Measurements from ENCODE around the gene RANGAP1. TPM values are rescaled to one million over a fixed set of nuclear protein-coding genes. Genes with fewer than 3 reads are reported as not detected.

Gene RANGAP1
- total and polyA plus RNA-seq, 2 of the 13 experiments (the other 11 are each of a cell fraction or from before 2014, with no cell fraction given): 51.8 to 83.9 TPM

DNA sequence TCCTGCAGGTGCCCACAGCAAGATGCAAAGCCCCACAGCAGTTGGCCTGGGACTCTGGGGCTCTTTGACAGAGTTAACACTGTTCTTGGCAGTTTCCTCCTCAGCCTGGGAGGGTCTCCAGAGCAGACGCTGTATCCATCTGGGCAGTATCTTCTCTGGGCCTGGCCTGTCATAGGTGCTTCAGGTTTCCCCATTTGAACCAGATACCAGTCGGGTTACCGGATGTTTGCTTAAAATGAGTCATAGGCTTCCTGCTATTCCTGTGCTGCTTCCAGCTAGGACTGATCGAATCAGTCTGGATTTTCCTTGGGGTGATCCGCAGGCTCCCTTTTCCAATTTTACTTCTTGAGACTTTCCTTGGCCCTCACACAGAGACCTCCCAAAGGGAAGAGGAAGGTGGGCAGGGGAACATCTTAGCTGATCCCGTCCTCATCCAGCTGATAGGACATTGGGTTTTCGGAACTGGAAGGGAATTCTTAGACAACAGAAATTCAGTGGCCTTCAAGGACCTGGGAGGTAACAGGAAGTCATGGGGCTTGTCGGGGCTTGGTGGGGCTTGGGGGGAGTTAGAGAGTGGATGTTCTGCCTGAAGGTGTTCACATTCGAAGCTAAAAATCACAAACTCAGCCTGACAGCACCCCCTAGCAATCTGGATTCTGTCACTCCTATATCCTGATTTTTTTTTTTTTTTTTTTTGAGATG, 2.4 kb upstream of the RANGAP1 start (continued):
- TF ChIP-seq, protein P1, sequence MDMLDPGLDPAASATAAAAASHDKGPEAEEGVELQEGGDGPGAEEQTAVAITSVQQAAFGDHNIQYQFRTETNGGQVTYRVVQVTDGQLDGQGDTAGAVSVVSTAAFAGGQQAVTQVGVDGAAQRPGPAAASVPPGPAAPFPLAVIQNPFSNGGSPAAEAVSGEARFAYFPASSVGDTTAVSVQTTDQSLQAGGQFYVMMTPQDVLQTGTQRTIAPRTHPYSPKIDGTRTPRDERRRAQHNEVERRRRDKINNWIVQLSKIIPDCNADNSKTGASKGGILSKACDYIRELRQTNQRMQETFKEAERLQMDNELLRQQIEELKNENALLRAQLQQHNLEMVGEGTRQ (IDR thresholded peaks at IDR 0.05; ENCODE audit: low read depth, low read length): no peak
- TF ChIP-seq, protein P1 (CRISPR knock-in tag; IDR thresholded peaks at IDR 0.05; ENCODE audit: borderline replicate concordance): no peak
- peak; percentile 83 for TF ChIP-seq ZFX (CRISPR knock-in tag; IDR thresholded peaks at IDR 0.05; ENCODE audit: low read depth)
- no peak for TF ChIP-seq TRIM24 (CRISPR knock-in tag; IDR thresholded peaks at IDR 0.05)
- TF ChIP-seq ZBTB8A (CRISPR knock-in tag; IDR thresholded peaks at IDR 0.05; ENCODE audit: borderline replicate concordance, low read depth): no peak
- TF ChIP-seq IRX3 (CRISPR knock-in tag; IDR thresholded peaks at IDR 0.05; ENCODE audit: borderline replicate concordance, low read depth): no peak
- TF ChIP-seq, protein P2, sequence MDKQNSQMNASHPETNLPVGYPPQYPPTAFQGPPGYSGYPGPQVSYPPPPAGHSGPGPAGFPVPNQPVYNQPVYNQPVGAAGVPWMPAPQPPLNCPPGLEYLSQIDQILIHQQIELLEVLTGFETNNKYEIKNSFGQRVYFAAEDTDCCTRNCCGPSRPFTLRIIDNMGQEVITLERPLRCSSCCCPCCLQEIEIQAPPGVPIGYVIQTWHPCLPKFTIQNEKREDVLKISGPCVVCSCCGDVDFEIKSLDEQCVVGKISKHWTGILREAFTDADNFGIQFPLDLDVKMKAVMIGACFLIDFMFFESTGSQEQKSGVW (CRISPR knock-in tag; IDR thresholded peaks at IDR 0.05; ENCODE audit: borderline replicate concordance): no peak
- TF ChIP-seq, protein P3, sequence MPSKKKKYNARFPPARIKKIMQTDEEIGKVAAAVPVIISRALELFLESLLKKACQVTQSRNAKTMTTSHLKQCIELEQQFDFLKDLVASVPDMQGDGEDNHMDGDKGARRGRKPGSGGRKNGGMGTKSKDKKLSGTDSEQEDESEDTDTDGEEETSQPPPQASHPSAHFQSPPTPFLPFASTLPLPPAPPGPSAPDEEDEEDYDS (CRISPR knock-in tag; IDR thresholded peaks at IDR 0.05): peak; percentile 85
- TF ChIP-seq ZBTB38 (CRISPR knock-in tag; IDR thresholded peaks at IDR 0.05): no peak
- TF ChIP-seq ZNF777 (CRISPR knock-in tag; IDR thresholded peaks at IDR 0.05): no peak
- TF ChIP-seq MXI1 (IDR thresholded peaks at IDR 0.05; ENCODE audit: borderline replicate concordance, low read depth, low read length): 0 out of 3 replicates have a peak, but pooled peaks have one; percentile 47
- peak; percentile 37; the same call in 1 of the 2 replicates for TF ChIP-seq PHF8 (CRISPR knock-in tag; IDR thresholded peaks at IDR 0.05)
- TF ChIP-seq, protein P4, sequence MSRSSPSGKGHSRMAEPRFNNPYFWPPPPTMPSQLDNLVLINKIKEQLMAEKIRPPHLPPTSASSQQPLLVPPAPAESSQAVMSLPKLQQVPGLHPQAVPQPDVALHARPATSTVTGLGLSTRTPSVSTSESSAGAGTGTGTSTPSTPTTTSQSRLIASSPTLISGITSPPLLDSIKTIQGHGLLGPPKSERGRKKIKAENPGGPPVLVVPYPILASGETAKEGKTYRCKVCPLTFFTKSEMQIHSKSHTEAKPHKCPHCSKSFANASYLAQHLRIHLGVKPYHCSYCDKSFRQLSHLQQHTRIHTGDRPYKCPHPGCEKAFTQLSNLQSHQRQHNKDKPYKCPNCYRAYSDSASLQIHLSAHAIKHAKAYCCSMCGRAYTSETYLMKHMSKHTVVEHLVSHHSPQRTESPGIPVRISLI (CRISPR knock-in tag; IDR thresholded peaks at IDR 0.05; ENCODE audit: borderline replicate concordance): peak; percentile 68; the same call in 1 of the 2 replicates
- no peak for TF ChIP-seq ZSCAN22 (CRISPR knock-in tag; IDR thresholded peaks at IDR 0.05)
- TF ChIP-seq MTERF4 (CRISPR knock-in tag; IDR thresholded peaks at IDR 0.05): 0 out of 2 replicates have a peak, but pooled peaks have one; percentile 19
- no peak for TF ChIP-seq ZSCAN29 (CRISPR knock-in tag; conservative IDR thresholded peaks at IDR 0.05)
- no peak for TF ChIP-seq ZSCAN12 (CRISPR knock-in tag; IDR thresholded peaks at IDR 0.05)
- TF ChIP-seq ZNF850 (CRISPR knock-in tag; conservative IDR thresholded peaks at IDR 0.05): no peak
- TF ChIP-seq ZFP36L1 (CRISPR knock-in tag; IDR thresholded peaks at IDR 0.05): no peak
- no peak for TF ChIP-seq KLF6 (CRISPR knock-in tag; IDR thresholded peaks at IDR 0.05)
